Cardiac muscle cell (in vitro differentiated cells and primary cell): ENCODE measurements around the gene MRGPRE. TPM values are rescaled to one million over a fixed set of nuclear protein-coding genes. Genes with fewer than 3 reads are reported as not detected.

Experiments
- DNase-seq, 2 donors: peaks; one replicate each; pipeline versions ENCODE4 v3.0.0 to v3.0.0-alpha.2; 2010 to 2017; ENCODE audit warnings: low read depth in 1 of 2, low spot score in 1 of 2
- H3K27ac ChIP-seq: fragments of 200-600 bp; sonication (generic); 2 replicates; pipeline ENCODE4 v1.5.1; 2016
- H3K27me3 ChIP-seq: fragments of 200-600 bp; sonication (generic); 2 replicates; pipeline ENCODE4 v1.6.0; 2016; ENCODE audit warnings: control low read depth
- H3K36me3 ChIP-seq: fragments of 200-600 bp; sonication (generic); 2 replicates; pipeline ENCODE4 v1.5.1; 2016; ENCODE audit warnings: control low read depth
- H3K4me1 ChIP-seq: fragments of 200-600 bp; sonication (generic); 2 replicates; pipeline ENCODE4 v1.8.1; 2017; ENCODE audit warnings: low read depth, mild to moderate bottlenecking, mixed run types
- H3K4me3 ChIP-seq: fragments of 200-600 bp; sonication (generic); 2 replicates; pipeline ENCODE4 v1.5.1; 2016; ENCODE audit warnings: mild to moderate bottlenecking
- H3K9me3 ChIP-seq: fragments of 200-600 bp; sonication (generic); 2 replicates; pipeline ENCODE4 v1.5.1; 2017; ENCODE audit warnings: low read depth, mild to moderate bottlenecking, control low read depth
- CTCF ChIP-seq: IDR thresholded peaks from 2 replicates; pipeline ENCODE4 v1.5.1; 2012; ENCODE audit warnings: low read depth, mild to moderate bottlenecking, low read length
- polyA plus RNA-seq: library from polyadenylated mRNA; unstranded; fragments of >200 nt; fragmentation: Nextera tagmentation; extraction: Ambion mirVana; gene quantifications from 2 replicates; pipeline ENCODE4 v1.2.1, GENCODE V29; 2016
- total RNA-seq: library from RNA; depleted of rRNA; stranded (reverse); fragments of >200 nt; gene quantifications from 2 replicates; pipeline ENCODE4 v1.2.3, GENCODE V29; 2016

The MRGPRE gene
- total and polyA plus RNA-seq, 2 experiments from 2014 or later, result not detected

DNA sequence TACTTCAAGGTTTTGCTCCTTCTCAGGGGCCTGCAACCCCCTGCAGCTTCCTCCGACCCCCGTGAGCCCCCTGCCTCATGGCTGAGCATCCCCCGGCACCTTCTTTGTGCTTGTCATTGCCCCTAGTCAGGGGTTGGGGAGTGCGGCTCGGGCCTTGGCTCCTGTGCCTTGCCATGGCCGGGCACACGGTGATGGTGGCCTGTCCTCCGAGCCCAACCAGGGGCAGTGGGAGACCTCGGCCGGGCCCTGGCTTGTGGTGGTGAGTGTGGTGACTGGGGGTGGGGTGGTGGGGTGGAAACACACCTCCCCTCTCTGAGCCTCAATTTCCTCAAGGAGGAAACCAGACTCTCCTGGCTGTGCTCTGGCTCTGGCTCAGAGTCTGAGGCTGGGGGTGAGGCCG is 12.1 kb downstream of the MRGPRE start:
- DNase-seq, result no peak
- no peaks in the 10 kb centered on the region for H3K9me3 ChIP-seq
- TF ChIP-seq CTCF, result no peak
- no peaks in the 10 kb centered on the region for H3K36me3 ChIP-seq
- H3K27me3 ChIP-seq, result peaks cover 23% of the 10 kb centered on the region
- H3K4me1 ChIP-seq, result no peaks in the 10 kb centered on the region
- no peak overlapping the region for H3K27ac ChIP-seq
- no peak overlapping the region for H3K4me3 ChIP-seq

GRCh38 chr11:3219281-3219892 is 12.8 kb downstream of the MRGPRE start:
- DNase-seq, result no peak
- no peaks in the 10 kb centered on the region for H3K9me3 ChIP-seq
- no peaks in the 10 kb centered on the region for H3K36me3 ChIP-seq
- H3K4me1 ChIP-seq, result no peaks in the 10 kb centered on the region
- TF ChIP-seq CTCF, result no peak
- H3K27ac ChIP-seq, result no peak overlapping the region
- H3K4me3 ChIP-seq, result no peak overlapping the region
- H3K27me3 ChIP-seq, result peaks cover 27% of the 10 kb centered on the region

DNA sequence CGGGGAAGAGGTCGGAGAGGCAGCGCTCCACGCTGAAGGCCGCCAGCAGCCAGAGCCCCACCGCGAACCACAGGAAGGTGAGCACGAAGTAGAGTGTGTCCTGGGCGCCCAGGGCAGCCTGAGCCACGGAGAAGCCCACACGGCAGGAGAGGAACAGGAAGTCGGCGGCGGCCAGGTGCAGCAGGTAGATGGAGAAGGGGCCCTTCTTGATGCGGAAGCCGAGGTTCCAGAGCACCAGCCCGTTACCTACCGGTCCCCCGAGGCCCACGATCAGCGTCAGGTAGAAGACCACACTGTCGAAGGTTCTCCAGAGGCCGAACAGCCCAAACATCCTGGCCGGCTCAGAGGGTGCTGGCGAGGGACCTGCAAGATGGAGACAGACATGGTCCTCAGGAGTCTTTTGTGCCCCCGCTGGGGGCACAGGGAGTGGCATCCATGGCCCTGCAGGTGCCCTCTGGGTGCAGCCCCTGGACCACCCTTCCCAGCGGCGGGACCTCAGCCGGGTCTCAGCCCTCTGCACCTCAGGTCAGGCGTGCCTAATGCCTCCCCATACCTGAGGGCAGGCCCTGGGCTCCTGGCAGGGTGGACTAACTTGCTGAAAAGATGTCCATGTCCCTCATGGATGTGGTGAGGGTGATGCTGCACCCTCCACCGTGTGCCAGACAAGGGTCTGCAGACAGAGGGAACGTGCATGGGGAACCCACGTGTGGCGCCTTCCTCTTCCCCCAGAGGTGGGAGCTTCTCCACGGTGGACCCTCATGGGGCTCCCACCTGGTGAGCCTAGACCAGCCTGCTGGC is 13.5 kb downstream of the MRGPRE start, which contains the start of gene MRGPRG:
TSS of gene MRGPRG (minus strand) at position 331 of the 798 bp plus-strand sequence. CDS start at position 331, 0 bp downstream.
- H3K4me3 ChIP-seq, result no peak within 1 kb of the TSS
- TF ChIP-seq CTCF, result no peak
- H3K9me3 ChIP-seq, result no peaks in the 10 kb centered on the region
- no peaks in the 10 kb centered on the region for H3K4me1 ChIP-seq
- DNase-seq, result no peak
- no peaks in the 10 kb centered on the region for H3K36me3 ChIP-seq
- H3K27me3 ChIP-seq, result peaks cover 30% of the 10 kb centered on the region
- no peak within 1 kb of the TSS for H3K27ac ChIP-seq

GRCh38 chr11:3217818-3218482 is 14.3 kb downstream of the MRGPRE start:
- no peak for TF ChIP-seq CTCF
- Histone ChIP-seq H3K4me1 (no peaks in the 10 kb centered on the region), H3K27me3 (peaks cover 34% of the 10 kb centered on the region), H3K9me3 (no peaks in the 10 kb centered on the region), H3K27ac (no peak overlapping the region), H3K36me3 (no peaks in the 10 kb centered on the region), H3K4me3 (no peak overlapping the region)
- DNase-seq, result no peak

DNA sequence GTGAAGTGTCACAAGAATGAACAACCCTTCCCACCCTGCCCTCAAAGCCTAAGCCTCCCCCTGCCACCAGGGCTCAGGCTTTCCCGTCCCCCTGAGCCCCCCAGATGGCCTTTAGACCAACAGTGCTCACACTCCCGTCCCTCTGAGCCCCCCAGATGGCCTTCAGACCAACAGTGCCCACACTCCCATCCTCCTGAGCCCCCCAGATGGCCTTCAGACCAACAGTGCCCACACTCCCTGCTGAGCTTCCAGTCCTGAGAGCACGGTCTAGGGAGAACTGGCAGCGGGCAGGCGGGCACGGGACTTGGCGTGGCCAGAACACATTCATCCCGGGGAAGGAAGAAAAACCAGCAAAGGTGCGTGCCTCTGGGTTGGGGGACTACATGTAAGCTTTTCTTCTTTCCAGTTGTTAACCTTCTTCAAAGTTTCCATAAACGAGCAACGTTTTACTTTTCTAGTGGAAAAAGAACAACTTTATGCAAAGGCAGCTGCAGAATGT is 16.1 kb downstream of the MRGPRE start:
- Histone ChIP-seq H3K36me3 (no peaks in the 10 kb centered on the region), H3K9me3 (no peaks in the 10 kb centered on the region), H3K4me1 (no peaks in the 10 kb centered on the region), H3K27ac (no peak overlapping the region), H3K4me3 (no peak overlapping the region), H3K27me3 (peaks cover 34% of the 10 kb centered on the region)
- no peak for TF ChIP-seq CTCF
- DNase-seq, result no peak
